Right forelimb (tissue), 1 donor: ENCODE data around the gene SUPT7L.
A peak's percentile ranks its signal among the peaks of the same experiment; 100 is the strongest.
"Not testable (repeated sequence)": the region's sequence is repeated elsewhere in the genome, so short reads cannot be mapped to it uniquely, and the experiment has no call there.

Source experiments
- DNase-seq: peaks from one replicate; pipeline ENCODE4 v3.0.0-alpha.2; 2018

SUPT7L gene

GRCh38 chr2:27634291-27634690 lies 29.1 kb downstream of the SUPT7L start:
- DNase-seq, result no peak

- DNase-seq, result not testable (repeated sequence)
These were observed 33.2 kb downstream of the SUPT7L start for GRCh38 chr2:27630257-27630656.

GRCh38 chr2:27628767-27629709 lies 34.4 kb downstream of the SUPT7L start, which contains the start of the genes CCDC121 and GPN1:
Gene CCDC121, minus strand, starts transcription at chr2:27629012. Its CDS starts 1,213 bp downstream, at chr2:27627799.
Gene GPN1, plus strand, starts transcription at chr2:27629050. Its CDS starts 9 bp downstream, at chr2:27629059.
- DNase-seq, result peak; percentile 89

- no peak for DNase-seq
These were observed 35.2 kb downstream of the SUPT7L start for GRCh38 chr2:27627963-27628766.

- not testable (repeated sequence) for DNase-seq
These were observed 36.5 kb downstream of the SUPT7L start for GRCh38 chr2:27626921-27627320.

GRCh38 chr2:27626323-27626722 lies 37.1 kb downstream of the SUPT7L start:
- not testable (repeated sequence) for DNase-seq

- no peak for DNase-seq
These were observed 38.5 kb downstream of the SUPT7L start for GRCh38 chr2:27624943-27625342.

GRCh38 chr2:27622921-27623384 lies 40.5 kb downstream of the SUPT7L start:
- no peak for DNase-seq

GRCh38 chr2:27621524-27621923 lies 41.9 kb downstream of the SUPT7L start:
- no peak for DNase-seq

GRCh38 chr2:27615316-27615715 lies 48.1 kb downstream of the SUPT7L start:
- DNase-seq, result no peak

- no peak for DNase-seq
These were observed 49.4 kb downstream of the SUPT7L start for GRCh38 chr2:27613985-27614384.

GRCh38 chr2:27606611-27607010 lies 56.8 kb downstream of the SUPT7L start:
- no peak for DNase-seq
